Activated CD4-positive, alpha-beta T cell treated with anti-CD3 and anti-CD28 coated beads for 48 hours (primary cell): ENCODE data around the gene TBC1D22B.

Source experiments
- DNase-seq: peaks from one replicate; pipeline ENCODE4 v3.0.0-alpha.2; 2020

TBC1D22B gene

DNA sequence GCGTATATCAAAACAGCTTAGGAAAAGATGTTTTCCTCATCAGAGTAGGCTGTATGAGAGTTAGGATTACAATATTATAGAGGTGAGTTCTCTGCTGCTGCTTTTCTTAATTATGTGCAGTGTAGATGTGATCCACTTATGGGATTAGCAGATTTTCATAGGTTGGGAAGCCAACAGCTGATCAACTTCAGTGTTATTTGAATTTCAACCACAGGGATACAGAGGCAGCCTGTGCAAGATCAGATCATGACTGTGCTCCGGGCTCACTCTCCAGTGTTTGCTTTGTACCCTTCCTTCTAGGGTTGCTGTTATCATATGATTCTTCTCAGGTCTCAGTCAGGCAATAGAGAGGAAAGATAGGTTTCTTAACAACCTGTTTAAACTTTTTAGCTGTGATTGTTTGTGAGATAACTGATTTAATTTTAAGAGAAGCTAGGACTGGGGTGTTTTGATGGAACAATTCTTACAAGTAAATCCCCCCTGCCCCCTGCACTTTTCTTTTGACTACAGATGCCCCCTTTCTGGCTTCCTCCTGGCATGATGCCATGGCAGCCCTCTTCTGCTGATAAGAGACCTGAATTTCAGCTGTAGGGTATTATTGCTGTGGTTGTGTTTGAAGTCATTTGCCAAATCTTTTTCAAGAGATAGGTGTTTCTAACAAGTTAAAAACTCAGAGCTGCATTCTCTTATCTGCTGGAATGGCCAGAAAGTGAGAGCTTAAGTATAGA is 104.7 kb downstream of the TBC1D22B start:
- DNase-seq: no peak

GRCh38 chr6:37365791-37366190 is 108.2 kb downstream of the TBC1D22B start:
- DNase-seq: no peak

DNA sequence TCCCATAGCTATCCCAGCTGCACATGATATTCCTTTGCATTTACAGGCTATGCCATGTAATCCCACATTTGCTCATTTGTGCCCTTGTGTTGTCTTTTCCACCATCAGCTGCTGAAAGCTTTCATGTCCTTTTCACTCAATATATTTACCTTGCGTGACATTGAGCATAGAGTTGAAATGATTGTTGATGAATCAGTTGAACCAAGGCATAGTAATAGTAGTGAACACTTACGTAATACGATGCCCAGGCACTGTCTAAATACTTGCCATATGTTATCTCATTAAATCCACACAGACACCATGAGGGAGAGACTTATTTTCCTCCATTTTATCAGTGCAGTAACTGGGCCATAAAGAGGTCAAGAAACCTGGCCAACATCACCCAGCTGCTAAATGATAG is 109.3 kb downstream of the TBC1D22B start:
- DNase-seq: no peak

DNA sequence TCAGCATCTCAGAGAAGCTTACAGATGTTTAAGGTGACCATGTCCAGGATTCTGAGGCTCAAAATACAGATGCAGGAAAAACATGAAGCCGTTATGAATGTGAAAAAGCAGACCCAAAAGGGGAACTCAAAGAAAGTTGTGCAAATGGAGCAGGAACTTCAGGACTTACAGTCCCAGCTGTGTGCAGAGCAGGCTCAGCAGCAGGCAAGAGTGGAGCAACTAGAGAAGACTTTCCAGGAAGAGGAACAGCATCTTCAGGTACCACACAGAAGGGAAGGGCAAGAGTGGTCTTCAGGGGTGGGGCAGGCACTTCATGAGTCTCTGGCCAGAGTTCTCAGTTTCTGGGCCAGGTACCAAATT is 111.4 kb downstream of the TBC1D22B start:
- no peak for DNase-seq

DNA sequence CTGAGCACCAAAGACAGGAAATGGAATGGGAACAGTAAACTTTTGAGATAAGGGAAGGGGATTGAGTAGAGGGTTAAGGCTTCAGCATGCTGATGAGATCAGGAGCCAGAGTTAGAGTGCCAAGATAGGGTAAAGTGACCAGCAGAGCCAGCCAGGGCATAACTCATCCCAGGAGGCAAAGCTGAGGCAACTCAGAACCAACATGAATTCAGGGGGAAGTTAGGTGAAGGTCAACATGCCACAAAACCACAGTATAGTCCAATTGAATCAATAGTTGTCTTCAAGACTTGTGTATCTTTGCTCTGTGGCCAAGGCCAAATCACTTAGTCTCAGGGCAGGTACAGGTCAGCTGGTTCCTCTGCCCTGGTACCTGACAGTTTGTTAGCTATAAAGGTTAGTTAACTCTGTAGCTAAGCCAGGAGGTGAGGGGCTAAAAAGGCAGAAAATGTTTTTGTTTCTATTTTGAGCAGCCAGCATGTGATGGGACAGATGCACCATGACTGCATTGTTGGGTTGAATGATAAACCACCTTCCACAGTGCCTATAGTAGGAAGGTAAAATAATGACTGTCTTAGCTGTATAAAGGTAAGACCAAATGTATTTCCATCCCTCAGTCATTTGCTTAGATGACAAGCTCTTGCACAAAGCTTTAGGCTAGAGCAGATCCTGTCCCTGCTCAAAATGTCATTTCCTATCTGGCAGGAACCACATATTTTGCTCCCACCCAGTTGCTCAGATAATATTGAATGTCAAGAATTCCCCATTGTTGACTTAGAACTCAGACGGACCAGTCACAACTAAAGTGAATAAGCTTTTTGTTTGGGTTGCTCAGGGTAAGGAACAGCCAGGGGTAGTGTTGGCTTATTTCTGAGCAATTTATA is 112.0 kb downstream of the TBC1D22B start:
- DNase-seq: no peak

DNA sequence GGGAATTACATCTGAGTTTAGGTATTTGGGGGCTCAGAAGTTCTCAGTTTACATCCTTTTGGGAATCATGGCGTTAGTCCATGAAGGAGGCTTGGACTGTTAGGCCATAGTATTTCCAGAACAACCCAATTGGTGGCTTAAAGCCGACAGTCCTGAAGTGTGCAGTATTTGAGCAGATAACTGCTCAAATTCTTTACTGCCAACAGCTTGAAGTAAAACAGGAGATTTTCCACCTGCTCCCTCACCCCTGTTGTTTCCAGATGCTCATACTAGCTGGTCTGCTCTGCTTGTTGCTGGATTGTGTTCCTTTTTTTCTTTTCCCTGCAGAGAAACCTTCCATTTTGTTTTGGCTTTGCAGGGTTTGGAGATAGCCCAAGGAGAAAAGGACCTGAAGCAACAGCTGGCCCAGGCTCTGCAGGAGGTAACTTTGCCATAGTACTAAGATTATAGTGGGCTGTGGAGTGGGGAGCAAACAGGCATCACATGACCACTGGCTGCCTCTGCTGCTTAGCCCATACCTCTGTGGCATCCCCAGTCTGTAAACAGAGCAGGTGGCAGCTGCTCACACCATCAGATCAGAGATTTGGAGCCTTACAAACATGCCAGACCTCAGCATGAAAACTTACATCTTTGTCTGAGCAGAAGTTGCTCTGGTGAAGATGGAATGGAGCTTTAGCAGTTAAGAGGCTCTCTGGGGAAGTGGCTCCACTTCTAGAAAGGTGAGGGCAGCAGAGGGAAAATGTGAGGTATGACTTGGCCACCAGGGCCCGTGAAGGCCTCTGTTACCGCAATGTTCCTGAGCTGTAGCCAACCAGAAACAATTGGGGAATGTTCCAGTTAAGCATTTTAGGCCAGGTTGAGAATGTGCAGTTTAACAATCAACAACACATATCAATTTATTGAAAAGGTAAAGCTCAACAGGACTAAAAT is 113.8 kb downstream of the TBC1D22B start:
- no peak for DNase-seq

- DNase-seq: no peak
These were observed 114.5 kb downstream of the TBC1D22B start for GRCh38 chr6:37372116-37372515.

DNA sequence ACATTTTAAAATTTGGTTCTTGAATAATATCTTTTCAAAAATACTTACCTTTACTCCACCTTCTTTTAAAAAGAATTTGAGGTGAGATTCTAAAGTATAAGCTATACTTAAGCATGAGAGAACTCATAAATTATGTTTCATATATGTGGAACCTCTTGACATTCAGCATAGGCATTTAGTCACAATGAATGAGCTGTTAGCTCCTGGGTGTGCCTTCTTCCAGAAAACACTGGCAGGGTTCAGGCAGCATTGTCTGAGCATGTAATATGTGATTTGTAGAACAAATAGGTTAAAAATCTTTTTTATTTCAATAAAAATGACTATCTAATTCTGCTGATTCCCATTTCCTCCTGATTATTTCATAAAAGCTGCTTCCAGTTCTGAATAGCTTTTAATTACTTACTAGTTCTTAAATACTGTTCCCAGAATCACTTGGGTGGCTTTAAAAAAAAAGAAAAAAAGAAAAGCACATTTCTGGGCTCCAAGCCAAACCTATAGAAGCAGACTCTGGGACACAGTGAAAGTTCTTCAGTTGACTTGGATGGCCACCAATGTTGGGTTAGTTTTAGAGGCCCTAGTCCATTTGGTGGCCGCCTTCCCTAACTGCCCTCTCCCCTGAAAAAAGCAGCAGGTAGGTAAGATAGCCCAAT is 116.4 kb downstream of the TBC1D22B start:
- no peak for DNase-seq

DNA sequence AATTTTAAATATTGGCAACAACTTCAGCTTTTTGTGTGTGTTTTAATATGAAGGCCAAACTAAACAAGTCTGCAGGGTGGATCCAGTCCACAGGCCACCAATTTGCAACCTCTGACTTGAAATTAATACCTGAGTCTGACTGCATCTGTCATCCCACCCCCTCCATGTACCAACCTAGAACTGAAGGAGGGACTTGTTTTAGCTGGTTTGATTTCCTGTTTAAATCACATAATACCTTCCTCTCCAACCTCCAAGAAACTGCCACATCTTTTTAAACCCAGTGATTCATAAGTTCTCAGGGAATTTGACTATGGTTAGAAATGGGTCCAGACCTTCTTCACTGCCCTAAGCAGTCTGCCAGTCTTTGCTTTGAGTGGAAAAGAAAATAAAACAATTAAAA is 117.8 kb downstream of the TBC1D22B start:
- no peak for DNase-seq

DNA sequence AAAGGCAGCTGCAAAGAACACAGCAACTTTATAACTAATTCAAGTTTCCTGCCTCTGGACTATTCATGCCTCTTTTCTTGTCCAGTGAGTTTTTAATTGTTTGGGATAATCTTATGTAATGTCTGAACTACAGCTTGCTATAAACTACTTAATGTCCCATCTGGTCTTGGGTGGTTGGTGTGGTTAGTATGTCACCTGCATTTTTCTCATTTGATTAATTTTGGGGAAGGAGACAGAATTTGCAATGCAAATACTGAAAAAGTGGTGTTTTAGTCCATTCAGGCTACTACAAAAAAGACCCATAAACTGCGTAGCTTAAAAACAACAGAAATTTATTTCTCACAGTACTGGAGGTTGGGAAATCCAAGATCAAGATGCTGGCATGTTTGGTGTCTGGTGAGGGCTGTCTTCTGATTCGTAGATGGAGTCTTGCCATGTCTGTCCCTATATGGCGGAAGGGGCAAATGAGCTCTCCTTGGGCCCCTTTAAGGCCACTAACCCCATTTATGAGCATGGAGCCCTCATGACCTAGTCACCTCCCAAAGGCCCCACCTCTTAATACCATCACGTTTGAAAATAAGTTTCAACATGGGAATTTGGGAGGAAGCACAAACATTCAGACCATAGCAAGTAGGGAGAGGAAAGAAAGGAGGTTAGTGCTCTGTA is 118.6 kb downstream of the TBC1D22B start:
- no peak for DNase-seq

- DNase-seq: peak; percentile 21
These were observed 124.0 kb downstream of the TBC1D22B start for GRCh38 chr6:37381579-37381978.
